HCT116 (cell line): ENCODE data around the gene CLSTN1. TPM values are rescaled to one million over a fixed set of nuclear protein-coding genes. Genes with fewer than 3 reads are reported as not detected.

Experiments
- ATAC-seq: fragments of 200-7000 bp; cut with Tn5 transposase; 2 replicates; pipeline ENCODE4 v1.9.1; 2020; ENCODE audit warnings: mild to moderate bottlenecking, moderate library complexity
- BruUV-seq: library from RNA; stranded (reverse); fragments of 400-500 nt; replicated peaks from 2 replicates; lab custom pipeline; 2021; lab: Mats Ljungman, UMichigan
- CTCF ChIA-PET: fragments of 300-600 bp; sonication (Branson Sonifier 250); formaldehyde crosslinking; loops from one replicate; lab custom pipeline; 2021; ENCODE audit warnings: antibody characterized with exemption; lab: Charles Lee
- POLR2A ChIA-PET: fragments of 300-600, 350-600 bp; sonication (Branson Sonifier 250); formaldehyde crosslinking; loops from one replicate; lab custom pipeline; 2021; ENCODE audit warnings: antibody characterized with exemption; lab: Charles Lee
- RAD21 ChIA-PET, 2 experiments: fragments of 300-600 bp; sonication (Branson Sonifier 250); formaldehyde crosslinking; loops; one replicate each; lab custom pipeline; 2023; ENCODE audit warnings: low total read pairs in 2 of 2; ENCODE audit not compliant: uncharacterized antibody in 2 of 2, unreplicated experiment in 2 of 2, low non-redundant PET in 1 of 2; lab: Charles Lee
- DNase-seq: peaks from one replicate; pipeline ENCODE4 v3.0.0-alpha.2; 2010; ENCODE audit warnings: low read depth, low spot score
- H2AFZ ChIP-seq: fragments of 200-600 bp; shearing (Covaris generic), sonication (generic); 2 replicates; pipeline ENCODE4 v1.6.1; 2017; ENCODE audit warnings: low read depth, mixed run types, mixed read lengths, antibody characterized with exemption, low read length; ENCODE audit not compliant: poor library complexity, severe bottlenecking
- H3K27ac ChIP-seq: 2 replicates; pipeline ENCODE4 v1.5.1; 2012; ENCODE audit warnings: low read depth, low read length
- H3K27me3 ChIP-seq: fragments of 200-600 bp; sonication (generic); 2 replicates; pipeline ENCODE4 v1.6.1; 2016; ENCODE audit warnings: mixed run types, low read length, mixed read lengths; ENCODE audit not compliant: insufficient read depth
- H3K36me3 ChIP-seq, 2 experiments: fragments of 200-500 bp in 1 of 2; fragments of 200-600 bp in 1 of 2; sonication (Bioruptor generic) in 1 of 2; sonication (generic) in 1 of 2; 2 replicates each; pipeline versions ENCODE4 v1.5.1 to v1.6.1; 2014 to 2016; ENCODE audit warnings: low read length in 2 of 2, inconsistent platforms in 1 of 2, mixed read lengths in 1 of 2, mixed run types in 1 of 2; ENCODE audit not compliant: insufficient read depth in 2 of 2, control insufficient read depth in 1 of 2
- H3K4me1 ChIP-seq, 2 experiments: fragments of 200-600 bp in 1 of 2; sonication (generic) in 1 of 2; 2 replicates each; pipeline versions ENCODE4 v1.5.1 to v1.6.1; 2012 to 2017; ENCODE audit warnings: low read length in 2 of 2, inconsistent platforms in 1 of 2, mild to moderate bottlenecking in 1 of 2, mixed read lengths in 1 of 2, mixed run types in 1 of 2, moderate library complexity in 1 of 2; ENCODE audit not compliant: insufficient read depth in 2 of 2, control insufficient read depth in 1 of 2
- H3K4me2 ChIP-seq: fragments of 200-600 bp; sonication (generic); 2 replicates; pipeline ENCODE4 v1.6.1; 2017; ENCODE audit warnings: mixed run types, low read length, mixed read lengths
- H3K4me3 ChIP-seq, 2 experiments: fragments of 200-600 bp in 1 of 2; sonication (generic) in 1 of 2; replicated peaks in 1 of 2; 2 replicates each; pipeline ENCODE4 v1.5.1; 2011 to 2016; ENCODE audit warnings: low read length in 2 of 2, control low read depth in 1 of 2, low read depth in 1 of 2, mild to moderate bottlenecking in 1 of 2, mixed read lengths in 1 of 2, mixed run types in 1 of 2
- H3K79me2 ChIP-seq: fragments of 200-600 bp; sonication (generic); 2 replicates; pipeline ENCODE4 v1.6.1; 2017; ENCODE audit warnings: mild to moderate bottlenecking, mixed run types, low read length, moderate library complexity, mixed read lengths; ENCODE audit not compliant: insufficient read depth
- H3K9ac ChIP-seq: fragments of 200-600 bp; sonication (generic); 2 replicates; pipeline ENCODE4 v1.6.1; 2016; ENCODE audit warnings: low read length, mixed read lengths
- H3K9me2 ChIP-seq: fragments of 200-600 bp; sonication (generic), shearing (Covaris generic); 2 replicates; pipeline ENCODE4 v1.6.1; 2017; ENCODE audit warnings: mixed run types, mild to moderate bottlenecking, moderate library complexity; ENCODE audit not compliant: insufficient read depth
- H3K9me3 ChIP-seq, 2 experiments: fragments of 200-500 bp in 1 of 2; fragments of 200-600 bp in 1 of 2; sonication (Bioruptor generic) in 1 of 2; sonication (generic) in 1 of 2; 2 replicates each; pipeline ENCODE4 v1.6.1; 2014 to 2017; ENCODE audit warnings: low read length in 2 of 2, mixed read lengths in 2 of 2, inconsistent platforms in 1 of 2, low read depth in 1 of 2, mild to moderate bottlenecking in 1 of 2, mixed run types in 1 of 2, moderate library complexity in 1 of 2; ENCODE audit not compliant: control insufficient read depth in 1 of 2, insufficient read depth in 1 of 2
- H4K20me1 ChIP-seq: fragments of 200-600 bp; sonication (generic), shearing (Covaris generic); 2 replicates; pipeline ENCODE4 v1.6.1; 2017; ENCODE audit warnings: mixed run types, mild to moderate bottlenecking, moderate library complexity; ENCODE audit not compliant: insufficient read depth
- CEBPB ChIP-seq: IDR thresholded peaks from 2 replicates; pipeline ENCODE4 v1.6.1; 2012; ENCODE audit warnings: low read depth
- EGR1 ChIP-seq: IDR thresholded peaks from 2 replicates; pipeline ENCODE4 v1.6.1; 2012; ENCODE audit warnings: low read depth
- ELF1 ChIP-seq: IDR thresholded peaks from 2 replicates; pipeline ENCODE4 v1.6.1; 2012; ENCODE audit warnings: low read depth, borderline replicate concordance
- EZH2 ChIP-seq: fragments of 200-600 bp; sonication (generic); IDR thresholded peaks from 2 replicates; pipeline ENCODE4 v1.6.1; 2017; ENCODE audit warnings: antibody characterized with exemption, mixed run types
- EZH2phosphoT487 ChIP-seq: fragments of 200-600 bp; IDR thresholded peaks from 2 replicates; pipeline ENCODE4 v1.6.1; 2018; ENCODE audit warnings: antibody characterized with exemption, borderline replicate concordance
- FOSL1 ChIP-seq: IDR thresholded peaks from 2 replicates; pipeline ENCODE4 v1.6.1; 2012; ENCODE audit warnings: low read depth
- JUND ChIP-seq: IDR thresholded peaks from 2 replicates; pipeline ENCODE4 v1.6.1; 2012
- MAX ChIP-seq: IDR thresholded peaks from 2 replicates; pipeline ENCODE4 v1.6.1; 2012
- POLR2A ChIP-seq: IDR thresholded peaks from 2 replicates; pipeline ENCODE4 v1.7.0; 2011; ENCODE audit warnings: borderline replicate concordance; ENCODE audit not compliant: insufficient read depth, insufficient read length; ENCODE audit errors: extremely low read depth
- POLR2AphosphoS5 ChIP-seq: IDR thresholded peaks from 2 replicates; pipeline ENCODE4 v1.6.1; 2011; ENCODE audit warnings: mild to moderate bottlenecking, low read depth, low read length, moderate library complexity
- RAD21 ChIP-seq: IDR thresholded peaks from 2 replicates; pipeline ENCODE4 v1.6.1; 2012; ENCODE audit warnings: low read depth, mild to moderate bottlenecking
- SP1 ChIP-seq: IDR thresholded peaks from 2 replicates; pipeline ENCODE4 v1.6.1; 2012; ENCODE audit warnings: low read depth
- SRF ChIP-seq: IDR thresholded peaks from 2 replicates; pipeline ENCODE4 v1.6.1; 2012; ENCODE audit warnings: low read depth
- TCF7L2 ChIP-seq: IDR thresholded peaks from 2 replicates; pipeline ENCODE4 v1.7.0; 2011; ENCODE audit warnings: borderline replicate concordance, inconsistent platforms; ENCODE audit not compliant: insufficient read depth, insufficient read length; ENCODE audit errors: extremely low read depth
- YY1 ChIP-seq: IDR thresholded peaks from 2 replicates; pipeline ENCODE4 v1.6.1; 2011; ENCODE audit warnings: low read length, low read depth, moderate library complexity, mild to moderate bottlenecking; ENCODE audit not compliant: insufficient replicate concordance; ENCODE audit errors: extremely low read depth
- ZBTB33 ChIP-seq: IDR thresholded peaks from 2 replicates; pipeline ENCODE4 v1.6.1; 2011; ENCODE audit warnings: mild to moderate bottlenecking, low read length, moderate library complexity; ENCODE audit not compliant: insufficient replicate concordance; ENCODE audit errors: extremely low read depth
- ZNF274 ChIP-seq: fragments of 200-500 bp; sonication (Bioruptor generic); IDR thresholded peaks from 2 replicates; pipeline ENCODE4 v1.6.1; 2014; ENCODE audit warnings: mild to moderate bottlenecking, low read depth, low read length, inconsistent platforms
- intact Hi-C: fragments of 100-400 bp; cut with micrococcal nuclease; formaldehyde crosslinking; loops from 2 replicates; pipeline ENCODE4 v1.10.0; 2022
- total RNA-seq: library from RNA; stranded (reverse); gene quantifications from one replicate; pipeline ENCODE4 v1.2.1, GENCODE V29; 2021; ENCODE audit not compliant: unreplicated experiment
- TF ChIP-seq, protein P1 (sequence below): IDR thresholded peaks from 2 replicates; pipeline ENCODE4 v1.6.1; 2012
- TF ChIP-seq, protein P2 (sequence below), 3 experiments: fragments of 200-600 bp in 1 of 3; sonication (generic) in 1 of 3; IDR thresholded peaks in 2 of 3; conservative IDR thresholded peaks in 1 of 3; 2 replicates each; pipeline ENCODE4 v1.5.1; 2012 to 2017; ENCODE audit warnings: low read depth in 2 of 3, low read length in 2 of 3, antibody characterized with exemption in 1 of 3, borderline replicate concordance in 1 of 3, control low read depth in 1 of 3, mild to moderate bottlenecking in 1 of 3, mixed read lengths in 1 of 3, mixed run types in 1 of 3, moderate library complexity in 1 of 3; ENCODE audit not compliant: insufficient read depth in 1 of 3

Gene CLSTN1
- total RNA-seq, 1 experiment from 2014 or later, result 113 TPM

- TF ChIP-seq RAD21 (no peak), ZBTB33 (no peak), MAX (no peak), JUND (no peak), POLR2AphosphoS5 (no peak), EZH2phosphoT487 (no peak), ZNF274 (no peak)
- TF ChIP-seq, protein P1, sequence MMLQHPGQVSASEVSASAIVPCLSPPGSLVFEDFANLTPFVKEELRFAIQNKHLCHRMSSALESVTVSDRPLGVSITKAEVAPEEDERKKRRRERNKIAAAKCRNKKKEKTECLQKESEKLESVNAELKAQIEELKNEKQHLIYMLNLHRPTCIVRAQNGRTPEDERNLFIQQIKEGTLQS, result no peak
These were observed 12.4 kb downstream of the CLSTN1 start (continued) for GRCh38 chr1:9811239-9811966.

GRCh38 chr1:9809100-9809510, 14.7 kb downstream of the CLSTN1 start:
- ATAC-seq (no peak), DNase-seq (no peak)
- no peak for TF ChIP-seq FOSL1
- TF ChIP-seq POLR2A, result no peak
- no peak for TF ChIP-seq EGR1
- TF ChIP-seq YY1, result no peak
- TF ChIP-seq, protein P2, sequence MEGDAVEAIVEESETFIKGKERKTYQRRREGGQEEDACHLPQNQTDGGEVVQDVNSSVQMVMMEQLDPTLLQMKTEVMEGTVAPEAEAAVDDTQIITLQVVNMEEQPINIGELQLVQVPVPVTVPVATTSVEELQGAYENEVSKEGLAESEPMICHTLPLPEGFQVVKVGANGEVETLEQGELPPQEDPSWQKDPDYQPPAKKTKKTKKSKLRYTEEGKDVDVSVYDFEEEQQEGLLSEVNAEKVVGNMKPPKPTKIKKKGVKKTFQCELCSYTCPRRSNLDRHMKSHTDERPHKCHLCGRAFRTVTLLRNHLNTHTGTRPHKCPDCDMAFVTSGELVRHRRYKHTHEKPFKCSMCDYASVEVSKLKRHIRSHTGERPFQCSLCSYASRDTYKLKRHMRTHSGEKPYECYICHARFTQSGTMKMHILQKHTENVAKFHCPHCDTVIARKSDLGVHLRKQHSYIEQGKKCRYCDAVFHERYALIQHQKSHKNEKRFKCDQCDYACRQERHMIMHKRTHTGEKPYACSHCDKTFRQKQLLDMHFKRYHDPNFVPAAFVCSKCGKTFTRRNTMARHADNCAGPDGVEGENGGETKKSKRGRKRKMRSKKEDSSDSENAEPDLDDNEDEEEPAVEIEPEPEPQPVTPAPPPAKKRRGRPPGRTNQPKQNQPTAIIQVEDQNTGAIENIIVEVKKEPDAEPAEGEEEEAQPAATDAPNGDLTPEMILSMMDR (IDR thresholded peaks at IDR 0.05 in 2 of 3, conservative IDR thresholded peaks at IDR 0.05 in 1 of 3; ENCODE audit: borderline replicate concordance in 1 of 3, insufficient read depth in 1 of 3, low read depth in 2 of 3, low read length in 2 of 3), result no peak
- no peak for TF ChIP-seq ZNF274
- no peak for TF ChIP-seq ELF1
- no peak for TF ChIP-seq SP1
- TF ChIP-seq TCF7L2, result no peak
- no peak for TF ChIP-seq ZBTB33
- TF ChIP-seq EZH2, result no peak
- TF ChIP-seq SRF, result no peak
- TF ChIP-seq CEBPB, result no peak
- TF ChIP-seq MAX, result no peak

More at GRCh38 chr1:9809100-9809510, 14.7 kb downstream of the CLSTN1 start:
- H3K9ac ChIP-seq, result no peak overlapping the region
- peaks cover 89% of the 10 kb centered on the region for H3K79me2 ChIP-seq
- no peaks in the 10 kb centered on the region for H3K9me2 ChIP-seq
- no peaks in the 10 kb centered on the region for H3K9me3 ChIP-seq
- H2AFZ ChIP-seq, result no peak overlapping the region
- no peak overlapping the region for H3K4me2 ChIP-seq
- BruUV-seq, result no TSS peak
- no peaks in the 10 kb centered on the region; the same call in 1 of the 2 replicates for H4K20me1 ChIP-seq
- intact Hi-C loops, result no loop called here
- POLR2A ChIA-PET, result no interaction called here
- H3K4me3 ChIP-seq, result no peak overlapping the region
- H3K36me3 ChIP-seq, result no peaks in the 10 kb centered on the region
- no peak overlapping the region for H3K27ac ChIP-seq
- H3K27me3 ChIP-seq, result no peaks in the 10 kb centered on the region
- RAD21 ChIA-PET, result no interaction called here
- CTCF ChIA-PET, result no interaction called here
- H3K4me1 ChIP-seq, result peaks cover 4 to 5% of the 10 kb centered on the region in 2 experiments; a peak in 3 of 4 replicates
